Measurements from ENCODE around the gene MSX2.
"Not testable (repeated sequence)": the region's sequence is repeated elsewhere in the genome, so short reads cannot be mapped to it uniquely, and the experiment has no call there.

The MSX2 gene

DNA sequence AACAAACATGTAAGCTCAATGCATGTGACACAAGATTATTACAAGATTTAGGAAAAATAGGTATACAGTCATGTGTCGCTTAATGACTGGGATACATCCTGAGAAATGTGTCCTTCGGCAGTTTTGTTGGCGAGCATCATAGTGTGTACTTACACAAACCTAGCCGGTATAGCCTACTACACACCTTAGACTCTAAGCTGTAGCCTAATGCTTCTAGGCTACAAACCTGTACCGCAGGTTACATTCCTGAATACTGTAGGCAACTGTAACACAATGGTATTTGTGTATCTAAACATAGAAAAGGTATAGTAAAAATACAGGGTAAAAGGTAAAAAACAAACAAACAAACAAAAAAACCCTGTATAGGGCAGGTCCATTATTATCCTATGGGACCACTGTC is 27.7 kb downstream of the MSX2 start:
- no peak for DNase-seq (ENCODE audit: extremely low spot score)
- CTCF ChIA-PET, result no interaction called here
- POLR2A ChIA-PET, result no interaction called here
- TF ChIP-seq, protein P1, sequence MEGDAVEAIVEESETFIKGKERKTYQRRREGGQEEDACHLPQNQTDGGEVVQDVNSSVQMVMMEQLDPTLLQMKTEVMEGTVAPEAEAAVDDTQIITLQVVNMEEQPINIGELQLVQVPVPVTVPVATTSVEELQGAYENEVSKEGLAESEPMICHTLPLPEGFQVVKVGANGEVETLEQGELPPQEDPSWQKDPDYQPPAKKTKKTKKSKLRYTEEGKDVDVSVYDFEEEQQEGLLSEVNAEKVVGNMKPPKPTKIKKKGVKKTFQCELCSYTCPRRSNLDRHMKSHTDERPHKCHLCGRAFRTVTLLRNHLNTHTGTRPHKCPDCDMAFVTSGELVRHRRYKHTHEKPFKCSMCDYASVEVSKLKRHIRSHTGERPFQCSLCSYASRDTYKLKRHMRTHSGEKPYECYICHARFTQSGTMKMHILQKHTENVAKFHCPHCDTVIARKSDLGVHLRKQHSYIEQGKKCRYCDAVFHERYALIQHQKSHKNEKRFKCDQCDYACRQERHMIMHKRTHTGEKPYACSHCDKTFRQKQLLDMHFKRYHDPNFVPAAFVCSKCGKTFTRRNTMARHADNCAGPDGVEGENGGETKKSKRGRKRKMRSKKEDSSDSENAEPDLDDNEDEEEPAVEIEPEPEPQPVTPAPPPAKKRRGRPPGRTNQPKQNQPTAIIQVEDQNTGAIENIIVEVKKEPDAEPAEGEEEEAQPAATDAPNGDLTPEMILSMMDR (IDR thresholded peaks at IDR 0.05; ENCODE audit: control extremely low read depth, extremely low read depth, low read depth, missing control alignments), result no peak

DNA sequence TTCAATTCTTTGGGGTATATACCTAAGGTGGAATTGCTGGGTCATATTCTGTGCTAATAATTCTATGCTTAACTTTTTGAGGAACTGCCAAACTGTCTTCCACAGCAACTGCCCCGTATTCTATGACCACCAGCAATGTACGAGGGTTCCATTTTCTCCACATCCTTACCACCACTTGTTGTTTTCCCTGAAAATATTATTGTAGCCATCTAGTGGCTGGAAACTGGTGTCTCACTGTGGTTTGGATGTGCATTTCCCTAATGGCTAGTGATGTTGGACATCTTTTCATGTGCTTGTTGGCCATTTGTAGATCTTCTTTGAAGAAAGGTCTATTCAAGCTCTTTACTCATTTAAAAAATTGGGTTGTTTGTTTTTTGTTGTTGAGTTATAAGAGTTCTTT is 30.7 kb downstream of the MSX2 start:
- ChIA-PET POLR2A (no interaction called here), CTCF (no interaction called here)
- DNase-seq (ENCODE audit: extremely low spot score), result no peak
- TF ChIP-seq, protein P1 (IDR thresholded peaks at IDR 0.05; ENCODE audit: control extremely low read depth, extremely low read depth, low read depth, missing control alignments), result no peak

DNA sequence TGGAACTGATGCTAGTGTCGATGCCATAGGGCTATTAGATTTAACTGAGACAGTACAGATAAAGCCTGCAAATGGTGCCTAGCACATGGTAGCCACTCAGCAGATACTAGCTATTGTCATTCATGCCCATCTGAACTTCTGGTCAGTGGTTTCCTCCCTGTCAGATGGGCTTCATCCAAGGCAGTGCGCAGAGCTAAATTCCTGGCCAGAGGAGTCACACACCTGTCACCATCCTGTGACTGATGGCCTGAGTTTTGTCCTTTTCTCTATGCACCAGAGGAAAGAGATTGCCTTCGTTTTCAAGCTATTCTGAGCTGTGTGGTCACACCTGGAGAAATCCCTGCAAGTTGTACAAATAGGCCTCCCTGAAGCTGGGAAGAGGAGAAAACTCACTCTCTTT is 34.7 kb downstream of the MSX2 start:
- POLR2A ChIA-PET, result no interaction called here
- no peak for DNase-seq (ENCODE audit: extremely low spot score)
- CTCF ChIA-PET, result interaction anchor here (1.1 kb wide), 1 partner anchor 12 kb away, joined by 3 read pairs; no protein-coding TSS in a partner anchor
- TF ChIP-seq, protein P1 (IDR thresholded peaks at IDR 0.05; ENCODE audit: control extremely low read depth, extremely low read depth, low read depth, missing control alignments), result no peak

DNA sequence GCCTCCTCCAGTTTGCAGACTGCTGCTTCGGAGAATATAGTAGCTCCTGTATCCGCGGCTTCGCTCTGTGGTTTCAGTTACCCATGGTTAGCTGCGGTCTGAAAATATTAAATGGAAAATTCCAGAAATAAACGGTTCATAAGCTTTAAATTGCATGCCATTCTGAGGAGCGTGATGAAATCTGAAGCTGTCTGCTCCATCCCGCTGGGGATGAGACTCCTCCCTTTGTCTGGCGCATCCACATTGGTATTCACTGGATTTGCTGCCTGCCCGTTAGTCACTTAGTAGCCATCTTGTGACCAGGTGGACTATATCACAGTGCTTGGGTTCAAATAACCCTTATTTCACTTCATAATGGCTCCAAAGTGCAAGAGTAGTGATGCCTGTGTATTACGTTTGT is 36.3 kb downstream of the MSX2 start:
- ChIA-PET CTCF (interaction anchor here (1.2 kb wide), 1 partner anchor 32 kb away, joined by 3 read pairs; no protein-coding TSS in a partner anchor), POLR2A (no interaction called here)
- TF ChIP-seq, protein P1 (IDR thresholded peaks at IDR 0.05; ENCODE audit: control extremely low read depth, extremely low read depth, low read depth, missing control alignments), result no peak
- DNase-seq (ENCODE audit: extremely low spot score), result no peak

DNA sequence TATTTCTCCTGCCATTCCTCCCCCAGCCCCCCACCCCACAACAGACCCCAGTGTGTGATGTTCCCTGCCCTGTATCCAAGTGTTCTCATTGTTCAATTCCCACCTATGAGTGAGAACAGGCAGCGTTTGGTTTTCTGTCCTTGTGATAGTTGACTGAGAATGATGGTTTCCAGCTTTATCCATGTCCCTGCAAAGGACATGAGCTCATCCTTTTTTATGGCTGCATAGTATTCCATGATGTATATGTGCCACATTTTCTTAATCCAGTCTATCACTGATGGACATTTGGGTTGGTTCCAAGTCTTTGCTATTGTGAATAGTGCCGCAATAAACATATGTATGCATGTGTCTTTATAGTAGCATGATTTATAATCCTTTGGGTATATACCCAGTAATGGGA is 37.0 kb downstream of the MSX2 start:
- DNase-seq (ENCODE audit: extremely low spot score); POLR2A ChIA-PET: not testable (repeated sequence)
- CTCF ChIA-PET, result interaction anchor here (1.2 kb wide), 1 partner anchor 31 kb away, joined by 3 read pairs; no protein-coding TSS in a partner anchor

DNA sequence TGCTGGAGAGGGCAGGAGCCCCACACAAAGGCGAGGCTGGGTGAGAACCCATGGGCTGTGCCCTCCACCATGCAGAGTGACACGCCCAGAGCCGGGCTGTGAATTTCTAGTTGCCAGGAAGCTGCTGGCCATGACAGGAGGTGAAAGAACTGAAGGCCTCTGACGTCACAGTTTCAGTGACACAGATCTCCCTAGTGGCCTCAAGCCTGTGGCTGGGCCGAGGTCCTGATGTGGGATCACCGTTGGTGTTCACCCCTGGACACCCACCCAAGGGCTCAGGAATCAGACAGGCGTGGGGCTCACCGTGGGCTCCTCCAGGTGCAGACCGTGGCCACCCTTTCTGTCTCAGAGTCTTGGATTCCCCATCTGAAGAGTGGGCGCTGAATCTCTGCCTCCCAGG is 39.9 kb downstream of the MSX2 start:
- POLR2A ChIA-PET, result no interaction called here

DNA sequence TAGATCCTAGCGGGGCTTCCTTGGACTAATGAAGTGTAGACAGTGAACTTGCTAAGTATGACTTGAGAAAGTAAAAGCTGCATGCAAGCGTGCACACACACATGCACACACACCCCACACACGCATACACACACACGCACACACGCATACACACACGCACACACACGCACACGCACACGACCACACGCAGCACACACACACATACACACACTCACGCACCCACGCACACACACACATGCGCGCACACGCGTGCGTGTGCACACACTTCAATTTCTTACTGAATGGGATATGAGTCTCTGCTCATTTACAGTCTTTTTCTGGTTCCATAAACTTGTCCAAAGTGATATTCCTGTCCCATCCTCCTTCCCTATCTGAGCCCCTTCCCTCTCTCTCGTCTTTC is 41.2 kb downstream of the MSX2 start:
- DNase-seq (ENCODE audit: extremely low spot score), result no peak
- ChIA-PET CTCF (interaction anchor here (0.9 kb wide), 1 partner anchor 30 kb away, joined by 3 read pairs; no protein-coding TSS in a partner anchor), POLR2A (no interaction called here)
- TF ChIP-seq, protein P1 (IDR thresholded peaks at IDR 0.05; ENCODE audit: control extremely low read depth, extremely low read depth, low read depth, missing control alignments), result no peak

More for the DNA sequence above, 39.9 kb downstream of the MSX2 start:
- DNase-seq (ENCODE audit: extremely low spot score), result no peak
- CTCF ChIA-PET, result no interaction called here
- TF ChIP-seq, protein P1 (IDR thresholded peaks at IDR 0.05; ENCODE audit: control extremely low read depth, extremely low read depth, low read depth, missing control alignments), result no peak
